ENCODE data around the gene ADRB1. TPM values are rescaled to one million over a fixed set of nuclear protein-coding genes. Genes with fewer than 3 reads are reported as not detected.

Gene ADRB1
- total and polyA plus RNA-seq, 2 of the 13 experiments (the other 11 are each of a cell fraction or from before 2014, with no cell fraction given) = 0.07 TPM; not detected in 1

GRCh38 chr10:114078346-114078745 lies 34.7 kb downstream of the ADRB1 start (continued):
- 0 out of 2 replicates have a peak, but pooled peaks have one; percentile 4 for TF ChIP-seq MNT (IDR thresholded peaks at IDR 0.05)

GRCh38 chr10:114079421-114079820 lies 35.8 kb downstream of the ADRB1 start:
- H3K4me3 ChIP-seq (replicated peaks in 1 of 3; ENCODE audit: insufficient read depth in 1 of 3, low read depth in 2 of 3, low read length in 3 of 3) = no peak overlapping the region
- FAIRE-seq (no peak), ATAC-seq (no peak), DNase-seq (ENCODE audit: low spot score) (no peak)
- H3K27me3 ChIP-seq (ENCODE audit: control insufficient read depth in 1 of 2, insufficient read depth in 2 of 2, low read length in 2 of 2) = no peaks in the 10 kb centered on the region; a peak in 2 of 5 replicates
- no peak for TF ChIP-seq ZBTB40 (IDR thresholded peaks at IDR 0.05)
- TF ChIP-seq ZBTB40 (CRISPR knock-in tag; IDR thresholded peaks at IDR 0.05) = no peak
- H3K4me2 ChIP-seq (ENCODE audit: low read depth, low read length) = no peak overlapping the region
- H3K4me1 ChIP-seq (ENCODE audit: insufficient read depth, low read length) = peaks cover 10% of the 10 kb centered on the region; the same call in 1 of the 2 replicates
- ChIA-PET CTCF (ENCODE audit: low intra/inter-chr PET ratio, low total read pairs) (no interaction called here), POLR2A (no interaction called here)
- H4K20me1 ChIP-seq (ENCODE audit: insufficient read depth, low read length) = no peaks in the 10 kb centered on the region
- no peaks in the 10 kb centered on the region for H3K9me3 ChIP-seq (ENCODE audit: low read length)
- H3K79me2 ChIP-seq (ENCODE audit: insufficient read depth, low read length) = no peaks in the 10 kb centered on the region
- no TSS peak for BruUV-seq (replicated peaks)
- in situ Hi-C loops (cut with HindIII; ENCODE audit: extremely low pct_ligation_motif_present, low pct_unique_long_range_greater_than_20kb) (no loop called here), intact Hi-C loops (cut with micrococcal nuclease; ENCODE audit: unreplicated experiment) (no loop called here)
- no peak overlapping the region for H3K9ac ChIP-seq (ENCODE audit: insufficient read depth, low read depth, low read length)
- H2AFZ ChIP-seq (ENCODE audit: low read length) = no peak overlapping the region
- WGBS (ENCODE audit: low lambda C conversion rate) = 51% methylated on average over 5 of the region's 5 CpGs
- no peak overlapping the region for H3K27ac ChIP-seq (ENCODE audit: extremely low read length, insufficient read depth, low read length)
- H3K36me3 ChIP-seq (replicated peaks in 1 of 2; ENCODE audit: control insufficient read depth in 1 of 2, insufficient read depth in 2 of 2, low read length in 2 of 2) = no peaks in the 10 kb centered on the region

All from HepG2 (cell line).